ENCODE results near the gene LMCD1. TPM values are rescaled to one million over a fixed set of nuclear protein-coding genes. Genes with fewer than 3 reads are reported as not detected.
A peak's percentile ranks its signal among the peaks of the same experiment; 100 is the strongest.

LMCD1 gene
- total and polyA plus RNA-seq, 8 donors = 14.0 to 39.4 (median 17.4) TPM

DNA sequence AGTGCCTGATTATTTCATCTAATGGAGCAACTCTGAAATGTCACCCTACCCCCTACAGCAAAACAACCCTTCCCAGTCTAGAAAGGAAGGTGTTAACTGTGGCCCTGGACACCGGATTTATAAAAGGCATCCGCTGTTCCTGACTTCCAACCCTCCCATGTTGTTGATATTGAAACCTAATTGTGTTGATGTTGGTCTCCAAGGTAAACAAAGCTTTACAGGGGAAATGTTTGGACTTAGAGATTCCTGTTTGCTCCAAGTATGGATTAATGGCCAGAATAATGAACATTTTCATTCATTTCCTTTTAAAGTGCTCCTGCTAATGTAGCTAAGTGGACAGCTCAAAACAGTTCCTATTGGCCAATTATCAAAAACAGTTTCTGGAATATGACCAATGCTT, 19.4 kb upstream of the LMCD1 start:
- H3K27me3 ChIP-seq = no peaks in the 10 kb centered on the region
- intact Hi-C loops (cut with DNase I) = no loop called here
- no peak for FAIRE-seq
- peak overlapping the region in 3 of 4 donors; percentile 38 to 82 (median 80) for H3K27ac ChIP-seq
- no peaks in the 10 kb centered on the region for H3K36me3 ChIP-seq
- H3K4me1 ChIP-seq = peaks cover 0 to 22% (median 9%) of the 10 kb centered on the region in 3 donors
- DNase-seq = no peak
- WGBS, 2 donors = 51 to 55% methylated on average over 2 of the region's 2 CpGs
- TF ChIP-seq, protein P1, sequence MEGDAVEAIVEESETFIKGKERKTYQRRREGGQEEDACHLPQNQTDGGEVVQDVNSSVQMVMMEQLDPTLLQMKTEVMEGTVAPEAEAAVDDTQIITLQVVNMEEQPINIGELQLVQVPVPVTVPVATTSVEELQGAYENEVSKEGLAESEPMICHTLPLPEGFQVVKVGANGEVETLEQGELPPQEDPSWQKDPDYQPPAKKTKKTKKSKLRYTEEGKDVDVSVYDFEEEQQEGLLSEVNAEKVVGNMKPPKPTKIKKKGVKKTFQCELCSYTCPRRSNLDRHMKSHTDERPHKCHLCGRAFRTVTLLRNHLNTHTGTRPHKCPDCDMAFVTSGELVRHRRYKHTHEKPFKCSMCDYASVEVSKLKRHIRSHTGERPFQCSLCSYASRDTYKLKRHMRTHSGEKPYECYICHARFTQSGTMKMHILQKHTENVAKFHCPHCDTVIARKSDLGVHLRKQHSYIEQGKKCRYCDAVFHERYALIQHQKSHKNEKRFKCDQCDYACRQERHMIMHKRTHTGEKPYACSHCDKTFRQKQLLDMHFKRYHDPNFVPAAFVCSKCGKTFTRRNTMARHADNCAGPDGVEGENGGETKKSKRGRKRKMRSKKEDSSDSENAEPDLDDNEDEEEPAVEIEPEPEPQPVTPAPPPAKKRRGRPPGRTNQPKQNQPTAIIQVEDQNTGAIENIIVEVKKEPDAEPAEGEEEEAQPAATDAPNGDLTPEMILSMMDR (IDR thresholded peaks at IDR 0.05) = no peak
- no peak overlapping the region for H3K4me3 ChIP-seq
- H3K9me3 ChIP-seq = no peaks in the 10 kb centered on the region
- ATAC-seq = no peak

DNA sequence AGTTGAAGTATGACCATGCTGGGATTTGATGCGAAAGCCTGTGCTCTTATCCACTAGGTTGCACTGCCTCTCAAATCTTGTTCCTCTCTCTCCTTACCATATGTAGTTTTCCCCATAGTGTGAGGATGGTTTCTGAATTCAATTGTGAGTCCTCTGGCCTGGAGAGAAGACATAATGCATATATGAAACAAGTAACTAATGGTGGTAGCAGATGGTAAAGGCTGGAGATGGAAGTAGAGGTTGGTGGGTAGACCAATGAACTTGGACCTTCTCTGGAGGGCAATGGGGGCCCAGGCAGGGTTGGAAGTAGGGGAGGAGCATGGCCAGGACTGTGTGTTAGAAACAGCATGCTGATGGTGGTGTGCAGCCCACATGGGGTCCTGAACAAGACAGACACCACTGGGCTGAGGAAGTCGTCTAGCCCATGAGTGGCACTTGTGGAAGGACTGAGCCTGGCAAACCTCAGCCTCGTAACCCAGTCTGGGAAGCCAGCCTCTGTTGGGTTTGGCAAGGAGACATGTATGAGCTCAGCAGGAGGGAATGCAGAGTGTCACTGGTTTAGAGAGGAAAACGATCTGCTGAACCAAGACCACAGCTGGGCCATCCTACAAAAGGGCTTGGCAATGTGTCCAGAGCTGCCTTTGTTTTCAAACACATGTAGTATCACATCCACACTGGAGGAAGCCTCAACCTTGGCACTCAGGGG, 18.5 kb upstream of the LMCD1 start:
- Histone ChIP-seq H3K36me3 (no peaks in the 10 kb centered on the region), H3K27ac (peak overlapping the region in 3 of 4 donors; percentile 38 to 82 (median 80)), H3K4me1 (peaks cover 0 to 22% (median 9%) of the 10 kb centered on the region in 3 donors), H3K27me3 (no peaks in the 10 kb centered on the region), H3K9me3 (no peaks in the 10 kb centered on the region), H3K4me3 (no peak overlapping the region)
- FAIRE-seq (no peak), ATAC-seq (peak; percentile 91 to 94 (median 93)), DNase-seq (peak; percentile 54 to 76 (median 65))
- intact Hi-C loops (cut with DNase I) = no loop called here
- WGBS, 2 donors = 17 to 29% methylated on average over 4 of the region's 4 CpGs
- TF ChIP-seq, protein P1 (IDR thresholded peaks at IDR 0.05) = no peak

- DNase-seq = no peak
- intact Hi-C loops (cut with DNase I) = no loop called here
These were observed 17.0 kb upstream of the LMCD1 start for GRCh38 chr3:8484409-8485140.

DNA sequence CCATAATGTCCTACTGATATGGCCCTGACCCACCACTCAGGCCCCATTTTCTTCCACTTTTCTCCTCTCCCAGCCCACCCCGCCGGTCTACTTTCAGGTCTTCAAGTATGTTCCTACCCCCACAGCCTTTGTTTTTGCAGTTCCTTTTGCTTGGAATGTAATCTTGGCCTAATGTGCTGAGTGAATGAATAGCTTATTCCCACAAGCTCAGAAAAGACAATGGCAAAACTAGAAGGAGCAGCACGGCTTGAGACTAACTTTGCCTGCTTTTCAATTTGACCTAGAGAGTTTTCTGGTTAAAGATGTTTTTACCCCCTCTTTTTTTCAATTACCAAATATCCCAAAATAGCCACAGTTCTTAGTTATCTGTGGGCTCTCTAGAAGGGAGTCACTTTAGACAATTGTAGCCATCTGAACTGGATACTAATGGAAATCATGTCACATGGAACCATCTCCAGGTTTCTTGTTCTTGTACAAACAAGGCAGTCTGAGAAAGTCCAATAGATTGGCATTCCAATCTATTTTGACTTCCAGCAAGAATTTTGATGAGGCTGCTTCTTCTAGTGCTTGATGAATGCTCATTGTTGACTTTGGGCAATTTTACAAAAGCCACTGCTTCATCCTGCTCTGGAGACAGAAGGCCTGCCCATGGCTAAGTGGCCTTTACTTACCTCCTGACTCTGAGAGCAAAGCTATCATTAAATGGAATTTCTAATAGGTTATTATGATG, 16.3 kb upstream of the LMCD1 start:
- Histone ChIP-seq H3K36me3 (no peaks in the 10 kb centered on the region), H3K27ac (no peak overlapping the region), H3K4me3 (no peak overlapping the region), H3K27me3 (no peaks in the 10 kb centered on the region), H3K9me3 (no peaks in the 10 kb centered on the region), H3K4me1 (peaks cover 0 to 22% (median 9%) of the 10 kb centered on the region in 3 donors)
- DNase-seq (no peak), FAIRE-seq (no peak), ATAC-seq (no peak)
- intact Hi-C loops (cut with DNase I) = no loop called here
- 83 to 92% methylated on average over 3 of the region's 3 CpGs for WGBS, 2 donors
- TF ChIP-seq, protein P1 (IDR thresholded peaks at IDR 0.05) = no peak

More at GRCh38 chr3:8484409-8485140, 17.0 kb upstream of the LMCD1 start:
- FAIRE-seq (no peak), ATAC-seq (no peak)
- Histone ChIP-seq H3K4me1 (peaks cover 0 to 22% (median 9%) of the 10 kb centered on the region in 3 donors), H3K9me3 (no peaks in the 10 kb centered on the region), H3K36me3 (no peaks in the 10 kb centered on the region), H3K27me3 (no peaks in the 10 kb centered on the region), H3K4me3 (no peak overlapping the region), H3K27ac (peak overlapping the region in 1 of 4 donors; percentile 4)
- 89 to 95% methylated on average over 5 of the region's 5 CpGs for WGBS, 2 donors
- TF ChIP-seq, protein P1 (IDR thresholded peaks at IDR 0.05) = no peak

All from pancreas (tissue), 10 donors.